GM12801 (cell line): ENCODE data around the gene UBFD1.

Source experiments
- TF ChIP-seq, protein P1 (sequence below): IDR thresholded peaks from one replicate; pipeline ENCODE4 v1.5.1; 2011; ENCODE audit warnings: control low read depth; ENCODE audit not compliant: insufficient read length; ENCODE audit errors: extremely low read depth

UBFD1 gene

GRCh38 chr16:23512168-23512695 lies 45.3 kb upstream of the UBFD1 start:
- TF ChIP-seq, protein P1, sequence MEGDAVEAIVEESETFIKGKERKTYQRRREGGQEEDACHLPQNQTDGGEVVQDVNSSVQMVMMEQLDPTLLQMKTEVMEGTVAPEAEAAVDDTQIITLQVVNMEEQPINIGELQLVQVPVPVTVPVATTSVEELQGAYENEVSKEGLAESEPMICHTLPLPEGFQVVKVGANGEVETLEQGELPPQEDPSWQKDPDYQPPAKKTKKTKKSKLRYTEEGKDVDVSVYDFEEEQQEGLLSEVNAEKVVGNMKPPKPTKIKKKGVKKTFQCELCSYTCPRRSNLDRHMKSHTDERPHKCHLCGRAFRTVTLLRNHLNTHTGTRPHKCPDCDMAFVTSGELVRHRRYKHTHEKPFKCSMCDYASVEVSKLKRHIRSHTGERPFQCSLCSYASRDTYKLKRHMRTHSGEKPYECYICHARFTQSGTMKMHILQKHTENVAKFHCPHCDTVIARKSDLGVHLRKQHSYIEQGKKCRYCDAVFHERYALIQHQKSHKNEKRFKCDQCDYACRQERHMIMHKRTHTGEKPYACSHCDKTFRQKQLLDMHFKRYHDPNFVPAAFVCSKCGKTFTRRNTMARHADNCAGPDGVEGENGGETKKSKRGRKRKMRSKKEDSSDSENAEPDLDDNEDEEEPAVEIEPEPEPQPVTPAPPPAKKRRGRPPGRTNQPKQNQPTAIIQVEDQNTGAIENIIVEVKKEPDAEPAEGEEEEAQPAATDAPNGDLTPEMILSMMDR = no peak

GRCh38 chr16:23514381-23515152 lies 43.0 kb upstream of the UBFD1 start:
- TF ChIP-seq, protein P1 = no peak

DNA sequence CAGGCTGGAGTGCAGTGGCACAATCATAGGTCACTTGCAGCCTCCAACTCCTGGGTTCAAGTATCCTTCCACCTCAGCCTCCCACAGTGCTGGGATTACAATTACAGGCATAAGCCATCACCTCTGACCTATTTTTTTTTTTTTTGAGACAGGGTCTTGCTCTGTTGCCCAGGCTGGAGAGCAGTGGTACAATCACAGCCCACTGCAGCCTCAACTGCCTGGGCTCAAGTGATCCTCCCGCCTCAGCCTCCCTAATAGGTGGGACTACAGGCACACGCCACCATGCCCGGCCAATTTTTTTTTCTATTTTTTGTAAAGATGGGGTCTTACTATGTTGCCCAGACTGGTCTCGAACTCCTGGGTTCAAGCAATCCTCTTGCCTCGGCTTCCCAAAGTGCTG lies 41.6 kb upstream of the UBFD1 start:
- TF ChIP-seq, protein P1 = no peak

DNA sequence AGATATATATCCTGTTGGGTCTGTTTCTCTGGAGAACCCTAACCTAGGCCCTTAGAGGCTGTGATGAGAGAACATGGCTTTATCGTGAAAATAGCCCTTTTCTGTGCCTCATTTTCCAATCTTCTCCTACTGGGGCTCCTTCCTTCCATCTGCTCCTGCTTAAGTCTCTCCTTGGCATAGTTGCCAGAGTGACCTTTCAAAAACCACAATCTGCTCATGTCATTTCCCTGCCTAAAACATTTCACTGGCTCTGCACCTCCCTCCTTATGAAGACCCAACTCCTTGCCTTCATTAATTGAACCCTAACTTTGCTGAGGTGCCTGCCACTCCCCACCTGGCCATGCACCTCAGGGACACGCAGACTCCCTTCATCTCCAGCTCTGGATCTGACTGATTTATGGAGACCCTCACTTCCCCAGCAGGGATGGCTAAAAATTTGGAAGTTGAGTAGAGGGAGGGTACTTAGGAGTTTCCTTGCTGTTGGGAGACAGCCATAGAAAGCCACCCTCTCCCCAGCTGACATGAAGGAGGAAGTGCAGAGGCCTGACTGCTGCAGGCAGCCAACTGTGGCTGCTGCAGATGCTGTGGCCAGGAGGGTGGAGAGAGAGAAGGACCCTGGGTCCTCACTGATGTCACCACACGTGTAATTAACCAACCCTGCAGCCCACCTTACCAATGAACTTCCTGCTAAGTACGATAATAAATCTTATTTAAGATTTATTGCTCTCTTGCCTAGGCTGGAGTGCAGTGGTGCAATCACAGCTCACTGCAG lies 41.0 kb upstream of the UBFD1 start:
- TF ChIP-seq, protein P1 = no peak

DNA sequence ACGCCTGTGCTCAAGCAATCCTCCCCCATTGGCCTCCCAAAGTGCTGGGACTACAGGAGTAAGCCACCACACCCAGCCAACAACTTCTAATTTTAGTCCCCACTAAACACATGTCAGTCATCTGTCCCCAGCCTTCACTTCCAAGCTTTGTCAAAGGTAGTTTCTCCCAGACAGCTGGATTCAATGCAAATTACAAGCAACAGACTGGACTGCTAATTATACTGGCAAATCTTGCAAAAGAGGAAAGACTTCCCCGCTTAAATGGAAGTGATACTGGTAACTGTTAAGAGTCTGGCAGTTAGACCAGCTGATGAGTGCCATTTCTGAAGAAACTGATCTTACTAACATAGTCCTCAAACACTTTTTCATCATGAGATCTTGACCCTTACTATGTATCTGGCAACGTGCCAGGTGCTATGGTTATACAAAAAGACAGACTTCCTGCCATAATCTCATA lies 39.1 kb upstream of the UBFD1 start:
- TF ChIP-seq, protein P1 = no peak

GRCh38 chr16:23519282-23519681 lies 38.2 kb upstream of the UBFD1 start:
- TF ChIP-seq, protein P1 = no peak

DNA sequence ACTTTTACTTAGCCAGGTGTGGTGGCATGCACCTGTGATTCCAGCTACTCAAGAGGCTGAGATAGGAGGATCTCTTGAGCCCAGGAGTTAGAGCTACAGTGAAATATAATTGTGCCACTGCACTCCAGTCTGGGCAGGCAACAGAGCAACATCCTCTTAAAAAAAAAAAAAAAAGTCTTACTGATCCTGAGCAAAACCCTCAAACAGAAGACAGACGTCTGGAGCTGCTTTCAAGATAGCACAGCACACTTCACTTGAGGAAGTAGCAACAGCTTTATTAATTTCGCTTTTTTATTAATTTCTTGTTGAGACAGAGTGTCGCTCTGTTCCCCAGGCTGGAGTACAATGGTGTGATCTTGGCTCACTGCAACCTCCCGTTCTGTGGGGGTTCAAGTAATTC lies 37.0 kb upstream of the UBFD1 start:
- TF ChIP-seq, protein P1 = no peak
